ENCODE results near the gene SLC25A19.

The SLC25A19 gene

DNA sequence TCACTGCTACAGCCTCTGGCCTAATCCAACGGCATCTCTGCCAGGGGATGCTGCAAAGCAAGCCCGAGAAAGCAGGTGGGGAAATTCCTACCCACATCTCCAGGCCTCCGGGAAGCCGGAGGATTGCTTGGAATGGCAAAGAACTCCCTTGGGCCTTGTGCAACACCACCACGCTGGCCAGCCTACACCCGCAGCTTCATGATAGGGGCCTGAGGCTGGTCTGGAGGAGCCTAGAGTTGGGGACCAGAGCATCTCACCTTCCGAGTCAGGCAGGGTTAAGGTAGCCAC lies 48.1 kb downstream of the SLC25A19 start:
- no peaks in the 10 kb centered on the region for H3K27me3 ChIP-seq (ENCODE audit: insufficient read depth, low read length)
- peaks cover 24% of the 10 kb centered on the region; the same call in 1 of the 2 replicates for H3K36me3 ChIP-seq (ENCODE audit: insufficient read depth, low read length)
- peak overlapping the region; percentile 32; the same call in 1 of the 2 replicates for H3K4me3 ChIP-seq (ENCODE audit: low read depth, low read length)
- H3K27ac ChIP-seq (ENCODE audit: low read depth, low read length) = peak overlapping the region; percentile 90
- no peak overlapping the region for H2AFZ ChIP-seq (ENCODE audit: low read length, unreplicated experiment)
- H3K79me2 ChIP-seq (ENCODE audit: control insufficient read depth, insufficient read depth, low read length, unreplicated experiment) = no peaks in the 10 kb centered on the region
- H3K4me1 ChIP-seq (ENCODE audit: control insufficient read depth, insufficient read depth, low read length, unreplicated experiment) = peaks cover 26% of the 10 kb centered on the region

DNA sequence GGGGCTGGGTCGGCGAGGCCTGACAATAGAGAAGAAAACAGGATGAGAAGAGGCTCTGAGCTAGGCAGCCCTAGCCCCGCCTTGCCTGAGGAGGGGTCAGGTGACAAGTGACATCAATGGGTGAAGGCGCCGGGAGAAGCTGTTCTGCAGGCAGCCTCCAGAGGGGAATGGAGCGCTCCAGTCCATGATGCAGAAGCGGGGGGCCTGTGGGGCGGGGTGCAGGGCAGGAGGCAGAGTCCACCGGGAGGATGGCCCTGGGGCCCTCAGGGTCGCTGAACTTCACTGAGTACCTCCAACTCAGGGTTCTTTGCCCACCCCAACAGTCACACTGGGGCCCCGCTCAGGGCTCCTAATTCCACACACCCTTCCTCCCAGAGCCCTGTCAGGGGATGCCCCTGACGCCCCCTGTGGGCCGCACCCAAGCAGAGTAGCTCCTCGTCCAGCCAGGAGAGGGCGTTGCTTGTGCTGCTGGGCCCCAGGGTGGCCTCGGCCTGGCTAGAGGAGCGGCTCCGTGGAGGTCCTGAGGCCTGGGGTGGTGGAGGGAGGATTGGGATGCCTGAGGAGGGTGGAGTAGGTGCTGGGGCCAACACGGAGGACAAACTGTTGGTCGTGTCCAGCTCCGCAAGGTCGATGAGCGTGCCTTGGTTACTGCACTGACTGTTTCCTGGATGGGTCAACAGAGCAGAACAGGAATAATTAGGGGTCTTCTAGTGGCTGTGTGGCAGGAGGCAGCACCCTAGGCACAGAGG lies 48.7 kb downstream of the SLC25A19 start:
- Histone ChIP-seq H3K4me1 (ENCODE audit: control insufficient read depth, insufficient read depth, low read length, unreplicated experiment) (peaks cover 26% of the 10 kb centered on the region), H3K27ac (ENCODE audit: low read depth, low read length) (peak overlapping the region; percentile 90; the same call in 1 of the 2 replicates), H2AFZ (ENCODE audit: low read length, unreplicated experiment) (no peak overlapping the region), H3K79me2 (ENCODE audit: control insufficient read depth, insufficient read depth, low read length, unreplicated experiment) (no peaks in the 10 kb centered on the region), H3K4me3 (ENCODE audit: low read depth, low read length) (no peak overlapping the region), H3K36me3 (ENCODE audit: insufficient read depth, low read length) (peaks cover 25% of the 10 kb centered on the region; the same call in 1 of the 2 replicates), H3K27me3 (ENCODE audit: insufficient read depth, low read length) (no peaks in the 10 kb centered on the region)

DNA sequence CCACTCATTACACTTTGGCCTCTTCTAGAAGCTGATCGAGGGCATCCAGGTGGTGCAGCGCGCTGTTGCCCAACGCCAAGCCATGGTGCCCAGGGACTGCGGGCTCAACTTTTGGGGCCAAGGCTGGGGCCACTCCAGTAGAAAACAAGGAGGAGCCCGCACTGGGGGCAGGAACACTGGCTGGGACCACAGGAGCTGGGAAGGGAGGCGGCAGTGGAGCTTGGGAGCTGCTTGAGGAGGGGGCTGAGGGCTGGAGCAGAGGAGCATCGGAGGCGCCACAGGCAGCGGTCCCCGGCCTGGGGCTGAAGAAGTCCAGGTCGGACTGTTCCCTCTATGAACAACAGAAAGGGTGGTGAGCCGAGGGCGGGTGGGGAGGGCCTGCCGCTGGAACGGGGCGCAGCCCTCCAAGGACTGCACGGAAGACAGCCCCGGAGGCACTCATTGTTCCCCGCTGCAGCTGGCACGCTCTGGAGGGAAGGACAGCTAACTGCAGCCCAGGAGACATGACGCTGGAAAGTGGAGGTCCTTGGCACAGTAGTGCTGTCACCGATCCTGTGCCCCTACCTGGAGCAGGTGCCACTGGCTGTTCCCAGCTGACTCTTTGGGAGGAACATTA lies 49.3 kb downstream of the SLC25A19 start:
- peaks cover 26% of the 10 kb centered on the region for H3K4me1 ChIP-seq (ENCODE audit: control insufficient read depth, insufficient read depth, low read length, unreplicated experiment)
- H3K27me3 ChIP-seq (ENCODE audit: insufficient read depth, low read length) = no peaks in the 10 kb centered on the region
- H3K79me2 ChIP-seq (ENCODE audit: control insufficient read depth, insufficient read depth, low read length, unreplicated experiment) = no peaks in the 10 kb centered on the region
- H3K36me3 ChIP-seq (ENCODE audit: insufficient read depth, low read length) = peaks cover 29% of the 10 kb centered on the region; the same call in 1 of the 2 replicates
- no peak overlapping the region for H3K4me3 ChIP-seq (ENCODE audit: low read depth, low read length)
- H3K27ac ChIP-seq (ENCODE audit: low read depth, low read length) = no peak overlapping the region
- no peak overlapping the region for H2AFZ ChIP-seq (ENCODE audit: low read length, unreplicated experiment)

DNA sequence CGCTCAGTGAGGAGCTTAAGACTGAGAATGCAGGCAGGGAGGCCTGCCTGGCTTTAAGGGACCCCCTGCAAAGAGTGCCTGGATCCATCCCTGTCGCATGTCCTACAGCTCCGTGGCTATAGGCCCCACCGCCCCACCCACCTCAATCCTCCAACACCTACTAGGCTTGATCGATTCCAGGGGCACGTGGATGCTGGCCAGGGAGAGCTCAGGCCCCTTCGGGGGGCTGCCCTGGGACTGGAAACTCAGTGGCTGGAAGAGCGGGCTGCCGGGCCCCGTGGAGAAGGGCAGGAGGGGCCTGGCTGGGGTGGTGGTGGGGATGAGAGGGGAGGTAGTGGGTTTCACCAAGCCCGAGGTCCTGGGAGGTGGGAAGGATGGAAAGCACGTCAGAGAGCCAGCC lies 50.0 kb downstream of the SLC25A19 start:
- H3K79me2 ChIP-seq (ENCODE audit: control insufficient read depth, insufficient read depth, low read length, unreplicated experiment) = no peaks in the 10 kb centered on the region
- no peaks in the 10 kb centered on the region for H3K27me3 ChIP-seq (ENCODE audit: insufficient read depth, low read length)
- H3K36me3 ChIP-seq (ENCODE audit: insufficient read depth, low read length) = peaks cover 33% of the 10 kb centered on the region; the same call in 1 of the 2 replicates
- peaks cover 26% of the 10 kb centered on the region for H3K4me1 ChIP-seq (ENCODE audit: control insufficient read depth, insufficient read depth, low read length, unreplicated experiment)
- H2AFZ ChIP-seq (ENCODE audit: low read length, unreplicated experiment) = no peak overlapping the region
- no peak overlapping the region for H3K4me3 ChIP-seq (ENCODE audit: low read depth, low read length)
- no peak overlapping the region for H3K27ac ChIP-seq (ENCODE audit: low read depth, low read length)

DNA sequence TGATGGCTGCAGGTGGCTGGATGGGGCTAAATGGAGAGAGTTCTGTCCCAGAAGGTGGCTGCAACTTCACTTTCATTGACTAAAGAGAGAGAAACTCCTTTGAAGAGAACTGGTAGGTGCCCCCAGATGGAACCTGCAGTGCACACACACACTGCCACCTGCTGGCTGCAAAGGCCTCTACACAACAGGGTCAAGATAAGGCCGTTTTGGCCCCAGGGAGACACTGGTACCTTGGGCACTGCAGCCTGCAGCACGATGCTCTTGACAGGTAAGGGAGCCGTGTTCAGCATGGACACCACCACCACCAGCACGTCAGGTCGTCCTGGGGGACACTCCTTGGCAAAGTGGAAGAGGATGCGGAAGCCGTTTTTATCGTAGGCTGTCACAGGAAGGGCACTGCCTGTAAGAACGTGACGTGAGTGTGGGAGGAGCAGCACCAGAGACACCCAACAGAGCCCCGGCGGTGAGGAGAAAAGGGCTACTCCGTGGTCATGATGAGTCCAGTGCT lies 50.5 kb downstream of the SLC25A19 start:
- peaks cover 33% of the 10 kb centered on the region; the same call in 1 of the 2 replicates for H3K36me3 ChIP-seq (ENCODE audit: insufficient read depth, low read length)
- H3K27ac ChIP-seq (ENCODE audit: low read depth, low read length) = no peak overlapping the region
- peaks cover 26% of the 10 kb centered on the region for H3K4me1 ChIP-seq (ENCODE audit: control insufficient read depth, insufficient read depth, low read length, unreplicated experiment)
- no peak overlapping the region for H3K4me3 ChIP-seq (ENCODE audit: low read depth, low read length)
- H3K79me2 ChIP-seq (ENCODE audit: control insufficient read depth, insufficient read depth, low read length, unreplicated experiment) = no peaks in the 10 kb centered on the region
- no peaks in the 10 kb centered on the region for H3K27me3 ChIP-seq (ENCODE audit: insufficient read depth, low read length)
- H2AFZ ChIP-seq (ENCODE audit: low read length, unreplicated experiment) = no peak overlapping the region

DNA sequence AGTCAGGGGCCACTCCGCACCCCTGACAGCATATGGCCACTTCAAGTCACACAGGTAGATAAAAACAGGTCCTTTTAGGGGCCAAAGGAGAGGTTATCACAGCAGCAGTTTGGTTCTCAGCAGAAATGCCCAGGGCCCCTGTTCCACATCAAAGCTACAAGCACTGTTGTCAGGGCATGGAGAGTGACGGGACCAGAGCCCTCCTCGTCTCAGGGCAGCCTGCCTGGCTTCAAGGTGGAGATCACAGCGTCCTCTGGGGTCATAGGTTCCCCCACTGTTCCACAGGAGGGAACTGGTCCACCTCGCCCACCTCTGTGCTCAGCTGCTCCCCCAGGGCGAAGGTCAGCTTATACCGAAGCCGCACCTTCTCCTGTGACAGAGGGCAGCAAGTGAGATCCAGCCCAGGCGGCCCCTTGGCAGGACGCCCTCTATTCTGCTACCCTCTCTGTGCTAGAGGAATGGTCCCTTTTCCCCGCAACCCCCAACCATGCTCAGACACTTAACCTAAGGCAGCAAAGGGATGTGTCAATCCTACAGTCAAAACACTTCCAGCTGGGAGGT lies 51.1 kb downstream of the SLC25A19 start:
- H3K27me3 ChIP-seq (ENCODE audit: insufficient read depth, low read length) = no peaks in the 10 kb centered on the region
- no peak overlapping the region for H3K27ac ChIP-seq (ENCODE audit: low read depth, low read length)
- H3K79me2 ChIP-seq (ENCODE audit: control insufficient read depth, insufficient read depth, low read length, unreplicated experiment) = no peaks in the 10 kb centered on the region
- no peak overlapping the region for H3K4me3 ChIP-seq (ENCODE audit: low read depth, low read length)
- H2AFZ ChIP-seq (ENCODE audit: low read length, unreplicated experiment) = no peak overlapping the region
- peaks cover 30% of the 10 kb centered on the region; the same call in 1 of the 2 replicates for H3K36me3 ChIP-seq (ENCODE audit: insufficient read depth, low read length)
- H3K4me1 ChIP-seq (ENCODE audit: control insufficient read depth, insufficient read depth, low read length, unreplicated experiment) = peaks cover 26% of the 10 kb centered on the region

DNA sequence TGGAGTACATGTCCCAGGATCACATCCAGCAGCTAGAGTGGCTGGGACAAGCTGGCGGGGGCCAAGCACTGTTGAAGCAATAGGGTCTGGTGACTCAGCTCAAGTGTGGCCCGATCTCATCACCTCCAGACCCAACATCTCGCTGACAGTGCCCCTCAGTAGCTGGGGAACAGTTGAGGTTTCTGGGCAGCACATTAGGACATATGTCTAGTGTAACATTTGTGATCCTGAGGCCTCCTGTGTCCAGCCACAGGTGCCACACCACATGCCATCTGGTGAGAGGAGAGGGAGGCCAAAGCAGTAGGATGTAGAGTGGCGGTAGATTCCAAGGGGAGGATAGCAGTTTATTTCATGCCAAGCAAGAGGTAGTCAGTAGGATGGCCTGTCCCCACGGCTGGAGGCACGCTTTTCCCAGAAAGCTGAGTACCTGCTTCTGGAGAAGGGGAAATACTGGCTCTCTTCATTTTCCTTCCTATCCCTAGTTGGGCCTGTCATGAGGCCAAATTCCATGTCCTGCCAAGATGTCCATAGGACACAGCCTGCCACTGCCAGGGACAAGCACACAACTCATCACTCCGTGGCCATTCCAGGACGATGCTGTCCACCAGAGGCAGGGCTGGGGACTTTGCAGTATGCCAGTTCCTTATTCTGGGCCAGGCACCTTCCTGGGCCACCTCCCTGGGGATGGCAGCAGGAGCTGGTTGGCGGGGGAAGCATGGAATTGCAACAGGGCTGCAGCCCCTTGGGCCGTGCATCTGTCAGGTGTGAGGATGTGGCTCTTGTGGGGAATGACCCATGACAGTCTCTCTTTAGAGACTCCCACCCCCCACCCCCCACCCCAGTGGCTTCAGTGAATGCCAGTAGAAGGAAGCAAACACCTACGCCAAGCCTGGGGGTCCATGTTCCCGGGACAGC lies 51.9 kb downstream of the SLC25A19 start:
- Histone ChIP-seq H3K4me3 (ENCODE audit: low read depth, low read length) (no peak overlapping the region), H3K36me3 (ENCODE audit: insufficient read depth, low read length) (peaks cover 33% of the 10 kb centered on the region; the same call in 1 of the 2 replicates), H3K79me2 (ENCODE audit: control insufficient read depth, insufficient read depth, low read length, unreplicated experiment) (no peaks in the 10 kb centered on the region), H2AFZ (ENCODE audit: low read length, unreplicated experiment) (no peak overlapping the region), H3K27me3 (ENCODE audit: insufficient read depth, low read length) (no peaks in the 10 kb centered on the region), H3K27ac (ENCODE audit: low read depth, low read length) (no peak overlapping the region), H3K4me1 (ENCODE audit: control insufficient read depth, insufficient read depth, low read length, unreplicated experiment) (peaks cover 23% of the 10 kb centered on the region)

DNA sequence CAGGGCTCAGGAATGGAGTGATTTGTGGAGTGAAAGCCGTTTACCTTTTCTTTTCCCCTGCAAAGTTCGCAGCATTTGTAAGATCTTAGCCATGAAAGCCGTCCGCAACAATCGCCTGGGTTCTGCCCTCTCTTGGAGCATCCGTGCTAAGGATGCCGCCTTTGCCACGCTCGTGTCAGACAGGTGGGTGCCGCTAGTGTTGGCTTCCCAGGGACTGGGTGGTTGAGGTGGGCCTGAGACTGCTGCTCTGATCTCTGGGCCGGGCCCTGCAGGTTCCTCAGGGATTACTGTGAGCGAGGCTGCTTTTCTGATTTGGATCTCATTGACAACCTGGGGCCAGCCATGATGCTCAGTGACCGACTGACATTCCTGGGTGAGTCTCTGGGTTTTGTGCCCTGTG lies 56.4 kb downstream of the SLC25A19 start:
- Histone ChIP-seq H3K27me3 (ENCODE audit: insufficient read depth, low read length) (no peaks in the 10 kb centered on the region), H3K36me3 (ENCODE audit: insufficient read depth, low read length) (peaks cover 20% of the 10 kb centered on the region), H3K27ac (ENCODE audit: low read depth, low read length) (no peak overlapping the region), H2AFZ (ENCODE audit: low read length, unreplicated experiment) (no peak overlapping the region), H3K4me1 (ENCODE audit: control insufficient read depth, insufficient read depth, low read length, unreplicated experiment) (no peaks in the 10 kb centered on the region), H3K79me2 (ENCODE audit: control insufficient read depth, insufficient read depth, low read length, unreplicated experiment) (no peaks in the 10 kb centered on the region), H3K4me3 (ENCODE audit: low read depth, low read length) (no peak overlapping the region)

DNA sequence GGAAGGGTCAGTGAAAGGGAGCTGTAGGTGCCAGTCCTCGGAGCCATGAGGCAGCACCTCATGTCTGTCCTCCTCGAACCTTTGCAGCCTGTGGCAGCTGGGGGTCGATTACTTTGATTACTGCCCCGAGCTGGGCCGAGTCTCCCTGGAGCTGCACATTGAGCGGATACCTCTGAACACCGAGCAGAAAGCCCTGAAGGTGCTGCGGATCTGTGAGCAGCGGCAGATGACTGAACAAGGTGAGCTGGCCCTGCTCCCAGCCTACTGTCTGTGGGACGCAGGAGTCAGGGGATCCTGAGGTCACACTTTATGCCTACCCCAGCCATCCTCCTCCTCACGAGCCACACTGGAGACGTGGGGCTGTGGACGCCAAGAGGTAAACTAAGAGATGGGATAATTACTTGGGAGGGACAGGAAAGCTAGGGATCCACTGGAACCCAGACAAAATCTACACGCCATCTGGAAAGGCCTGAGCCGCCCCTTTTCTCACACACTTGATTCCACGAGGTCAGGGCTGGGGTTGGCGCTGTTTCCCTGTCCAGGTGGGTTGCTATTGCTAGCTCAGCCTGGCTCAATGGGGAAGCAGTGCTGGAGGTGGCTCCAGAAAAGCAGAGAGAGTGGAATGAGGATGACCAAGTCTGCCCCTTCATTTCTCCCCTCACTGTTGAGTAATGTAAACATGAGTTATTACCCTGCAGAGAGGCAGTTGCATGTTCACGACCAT lies 57.3 kb downstream of the SLC25A19 start:
- H3K27ac ChIP-seq (ENCODE audit: low read depth, low read length) = no peak overlapping the region
- H3K36me3 ChIP-seq (ENCODE audit: insufficient read depth, low read length) = peaks cover 20% of the 10 kb centered on the region

DNA sequence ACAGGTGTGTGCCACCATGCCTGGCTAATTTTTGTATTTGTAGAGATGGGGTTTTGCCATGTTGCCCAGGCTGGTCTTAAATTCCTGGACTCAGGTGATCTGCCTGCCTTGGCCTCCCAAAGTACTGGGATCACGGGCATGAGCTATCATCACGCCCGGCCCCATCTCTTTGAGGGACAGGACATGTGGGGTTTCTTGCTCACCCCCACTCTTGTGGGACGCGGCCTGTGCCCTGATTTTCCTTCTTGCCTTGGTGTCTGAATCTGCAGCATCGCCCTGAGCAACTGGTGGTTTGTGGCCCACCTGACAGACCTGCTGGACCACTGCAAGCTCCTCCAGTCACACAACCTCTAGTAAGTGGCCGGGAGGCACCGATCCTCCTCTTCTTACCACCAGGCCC lies 58.2 kb downstream of the SLC25A19 start:
- H3K27me3 ChIP-seq (ENCODE audit: insufficient read depth, low read length) = no peaks in the 10 kb centered on the region
- no peak overlapping the region for H3K27ac ChIP-seq (ENCODE audit: low read depth, low read length)
- H3K79me2 ChIP-seq (ENCODE audit: control insufficient read depth, insufficient read depth, low read length, unreplicated experiment) = no peaks in the 10 kb centered on the region
- H3K4me1 ChIP-seq (ENCODE audit: control insufficient read depth, insufficient read depth, low read length, unreplicated experiment) = no peaks in the 10 kb centered on the region
- peaks cover 25% of the 10 kb centered on the region for H3K36me3 ChIP-seq (ENCODE audit: insufficient read depth, low read length)
- no peak overlapping the region for H3K4me3 ChIP-seq (ENCODE audit: low read depth, low read length)
- no peak overlapping the region for H2AFZ ChIP-seq (ENCODE audit: low read length, unreplicated experiment)

More for the DNA sequence above, 57.3 kb downstream of the SLC25A19 start:
- Histone ChIP-seq H3K4me1 (ENCODE audit: control insufficient read depth, insufficient read depth, low read length, unreplicated experiment) (no peaks in the 10 kb centered on the region), H2AFZ (ENCODE audit: low read length, unreplicated experiment) (no peak overlapping the region), H3K79me2 (ENCODE audit: control insufficient read depth, insufficient read depth, low read length, unreplicated experiment) (no peaks in the 10 kb centered on the region), H3K4me3 (ENCODE audit: low read depth, low read length) (no peak overlapping the region), H3K27me3 (ENCODE audit: insufficient read depth, low read length) (no peaks in the 10 kb centered on the region)

Data from ACC112 (cell line).